C4-2B (cell line): ENCODE results near the gene FAM83G.
"Not testable (repeated sequence)": the region's sequence is repeated elsewhere in the genome, so short reads cannot be mapped to it uniquely, and the experiment has no call there.

Experiments
- ZFX ChIP-seq: fragments of 450-650 bp; IDR thresholded peaks from 2 replicates; pipeline ENCODE4 v1.6.1; 2017
- TF ChIP-seq, protein P1 (sequence below): fragments of 450-650 bp; conservative IDR thresholded peaks from 2 replicates; pipeline ENCODE4 v1.5.1; 2017; ENCODE audit warnings: mild to moderate bottlenecking

DNA sequence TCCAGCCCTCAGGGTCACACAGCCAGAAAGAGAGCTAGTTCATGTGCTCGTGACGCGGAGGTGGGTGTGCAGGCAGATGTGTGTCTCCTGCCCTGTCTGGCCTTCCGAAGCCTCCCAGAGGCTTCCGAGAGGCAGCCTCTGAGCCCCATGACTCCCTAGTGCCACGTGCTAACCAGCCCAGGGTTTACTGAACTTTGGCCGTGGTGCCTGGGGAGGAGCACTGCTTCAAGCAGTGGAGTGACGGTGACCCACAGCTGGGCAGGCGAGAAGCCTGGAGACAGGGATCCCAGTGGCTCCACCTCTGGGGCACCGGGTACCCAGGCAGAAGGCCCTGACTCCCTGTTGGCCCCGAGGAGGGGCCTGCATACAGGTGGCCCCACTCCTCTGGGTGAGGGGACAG, 24.1 kb upstream of the FAM83G start:
- TF ChIP-seq, protein P1, sequence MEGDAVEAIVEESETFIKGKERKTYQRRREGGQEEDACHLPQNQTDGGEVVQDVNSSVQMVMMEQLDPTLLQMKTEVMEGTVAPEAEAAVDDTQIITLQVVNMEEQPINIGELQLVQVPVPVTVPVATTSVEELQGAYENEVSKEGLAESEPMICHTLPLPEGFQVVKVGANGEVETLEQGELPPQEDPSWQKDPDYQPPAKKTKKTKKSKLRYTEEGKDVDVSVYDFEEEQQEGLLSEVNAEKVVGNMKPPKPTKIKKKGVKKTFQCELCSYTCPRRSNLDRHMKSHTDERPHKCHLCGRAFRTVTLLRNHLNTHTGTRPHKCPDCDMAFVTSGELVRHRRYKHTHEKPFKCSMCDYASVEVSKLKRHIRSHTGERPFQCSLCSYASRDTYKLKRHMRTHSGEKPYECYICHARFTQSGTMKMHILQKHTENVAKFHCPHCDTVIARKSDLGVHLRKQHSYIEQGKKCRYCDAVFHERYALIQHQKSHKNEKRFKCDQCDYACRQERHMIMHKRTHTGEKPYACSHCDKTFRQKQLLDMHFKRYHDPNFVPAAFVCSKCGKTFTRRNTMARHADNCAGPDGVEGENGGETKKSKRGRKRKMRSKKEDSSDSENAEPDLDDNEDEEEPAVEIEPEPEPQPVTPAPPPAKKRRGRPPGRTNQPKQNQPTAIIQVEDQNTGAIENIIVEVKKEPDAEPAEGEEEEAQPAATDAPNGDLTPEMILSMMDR, result not testable (repeated sequence)
- not testable (repeated sequence) for TF ChIP-seq ZFX
